ENCODE data around the gene INPP4B.

Gene INPP4B

GRCh38 chr4:142121448-142122350, 724.4 kb downstream of the INPP4B start:
- H3K4me3 ChIP-seq (ENCODE audit: low read depth, low read length) = no peak overlapping the region
- TF ChIP-seq, protein P1, sequence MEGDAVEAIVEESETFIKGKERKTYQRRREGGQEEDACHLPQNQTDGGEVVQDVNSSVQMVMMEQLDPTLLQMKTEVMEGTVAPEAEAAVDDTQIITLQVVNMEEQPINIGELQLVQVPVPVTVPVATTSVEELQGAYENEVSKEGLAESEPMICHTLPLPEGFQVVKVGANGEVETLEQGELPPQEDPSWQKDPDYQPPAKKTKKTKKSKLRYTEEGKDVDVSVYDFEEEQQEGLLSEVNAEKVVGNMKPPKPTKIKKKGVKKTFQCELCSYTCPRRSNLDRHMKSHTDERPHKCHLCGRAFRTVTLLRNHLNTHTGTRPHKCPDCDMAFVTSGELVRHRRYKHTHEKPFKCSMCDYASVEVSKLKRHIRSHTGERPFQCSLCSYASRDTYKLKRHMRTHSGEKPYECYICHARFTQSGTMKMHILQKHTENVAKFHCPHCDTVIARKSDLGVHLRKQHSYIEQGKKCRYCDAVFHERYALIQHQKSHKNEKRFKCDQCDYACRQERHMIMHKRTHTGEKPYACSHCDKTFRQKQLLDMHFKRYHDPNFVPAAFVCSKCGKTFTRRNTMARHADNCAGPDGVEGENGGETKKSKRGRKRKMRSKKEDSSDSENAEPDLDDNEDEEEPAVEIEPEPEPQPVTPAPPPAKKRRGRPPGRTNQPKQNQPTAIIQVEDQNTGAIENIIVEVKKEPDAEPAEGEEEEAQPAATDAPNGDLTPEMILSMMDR (IDR thresholded peaks at IDR 0.05; ENCODE audit: borderline replicate concordance, insufficient read depth, low read depth, low read length) = no peak

- H3K4me3 ChIP-seq (ENCODE audit: low read depth, low read length) = no peak overlapping the region
- TF ChIP-seq, protein P1 (IDR thresholded peaks at IDR 0.05; ENCODE audit: borderline replicate concordance, insufficient read depth, low read depth, low read length) = no peak
Measured at GRCh38 chr4:142120921-142121320, 725.2 kb downstream of the INPP4B start.

- TF ChIP-seq, protein P1 (IDR thresholded peaks at IDR 0.05; ENCODE audit: borderline replicate concordance, insufficient read depth, low read depth, low read length) = no peak
- H3K4me3 ChIP-seq (ENCODE audit: low read depth, low read length) = no peak overlapping the region
Measured at GRCh38 chr4:142112451-142112850, 733.6 kb downstream of the INPP4B start.

DNA sequence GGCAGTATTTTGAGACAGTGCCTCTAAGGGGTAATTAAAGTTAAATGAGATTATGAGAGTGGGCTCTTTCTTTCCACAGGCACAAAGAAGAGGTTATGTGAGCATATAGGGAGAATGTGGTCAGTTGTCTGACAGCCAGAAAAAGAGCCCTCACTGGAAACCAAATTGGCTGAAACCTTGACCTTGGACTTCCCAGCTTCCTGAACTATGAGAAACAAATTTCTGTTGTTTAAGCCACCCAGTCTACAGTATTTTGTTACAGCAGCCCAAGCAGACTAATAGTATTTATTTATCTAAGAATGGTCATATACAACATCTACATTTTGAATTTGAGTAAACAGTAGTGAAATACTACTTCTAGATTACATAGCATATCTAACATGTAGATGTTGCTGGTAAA, 736.0 kb downstream of the INPP4B start:
- no peak overlapping the region for H3K4me3 ChIP-seq (ENCODE audit: low read depth, low read length)
- TF ChIP-seq, protein P1 (IDR thresholded peaks at IDR 0.05; ENCODE audit: borderline replicate concordance, insufficient read depth, low read depth, low read length) = no peak

- TF ChIP-seq, protein P1 (IDR thresholded peaks at IDR 0.05; ENCODE audit: borderline replicate concordance, insufficient read depth, low read depth, low read length) = no peak
- no peak overlapping the region for H3K4me3 ChIP-seq (ENCODE audit: low read depth, low read length)
Measured at GRCh38 chr4:142104041-142104440, 742.1 kb downstream of the INPP4B start.

- TF ChIP-seq, protein P1 (IDR thresholded peaks at IDR 0.05; ENCODE audit: borderline replicate concordance, insufficient read depth, low read depth, low read length) = no peak
- H3K4me3 ChIP-seq (ENCODE audit: low read depth, low read length) = no peak overlapping the region
Measured at GRCh38 chr4:142101401-142101800, 744.7 kb downstream of the INPP4B start.

DNA sequence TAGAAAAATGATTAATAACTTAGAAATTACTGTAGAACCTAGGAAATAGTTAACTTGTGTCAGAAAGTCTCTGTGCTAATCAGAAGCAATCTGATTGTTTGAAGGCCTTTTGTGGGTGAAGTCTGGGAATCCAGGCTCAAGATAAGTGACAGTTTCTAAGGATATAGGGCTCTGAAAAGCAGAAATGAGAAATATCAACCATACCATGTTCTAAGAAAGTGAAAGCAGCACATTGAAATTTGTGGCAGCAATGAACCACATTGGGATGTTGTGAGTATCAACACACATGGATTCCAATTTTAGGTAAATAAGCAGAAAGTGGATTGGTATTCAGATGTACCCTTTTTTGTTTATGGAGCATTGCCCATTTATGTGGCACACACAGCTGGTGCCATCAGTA, 745.2 kb downstream of the INPP4B start:
- TF ChIP-seq, protein P1 (IDR thresholded peaks at IDR 0.05; ENCODE audit: borderline replicate concordance, insufficient read depth, low read depth, low read length) = no peak
- no peak overlapping the region for H3K4me3 ChIP-seq (ENCODE audit: low read depth, low read length)

All from GM12875 (cell line).